Measurements from ENCODE around the gene JMY.

- TF ChIP-seq CTCF (IDR thresholded peaks at IDR 0.05; ENCODE audit: control extremely low read depth in 1 of 3, insufficient read depth in 1 of 3, low read depth in 1 of 3, low read length in 3 of 3): no peak
- TF ChIP-seq TCF12 (IDR thresholded peaks at IDR 0.05; ENCODE audit: low read depth, low read length): no peak
- TF ChIP-seq SP1 (IDR thresholded peaks at IDR 0.05; ENCODE audit: low read depth, low read length): no peak
Measured at GRCh38 chr5:79259810-79260209, 23.9 kb downstream of the JMY start.
